Measurements from ENCODE around the gene NMB. TPM values are rescaled to one million over a fixed set of nuclear protein-coding genes. Genes with fewer than 3 reads are reported as not detected.

The NMB gene
- total and polyA plus RNA-seq, 2 donors from 2014 or later: 11.8 to 19.7 TPM

DNA sequence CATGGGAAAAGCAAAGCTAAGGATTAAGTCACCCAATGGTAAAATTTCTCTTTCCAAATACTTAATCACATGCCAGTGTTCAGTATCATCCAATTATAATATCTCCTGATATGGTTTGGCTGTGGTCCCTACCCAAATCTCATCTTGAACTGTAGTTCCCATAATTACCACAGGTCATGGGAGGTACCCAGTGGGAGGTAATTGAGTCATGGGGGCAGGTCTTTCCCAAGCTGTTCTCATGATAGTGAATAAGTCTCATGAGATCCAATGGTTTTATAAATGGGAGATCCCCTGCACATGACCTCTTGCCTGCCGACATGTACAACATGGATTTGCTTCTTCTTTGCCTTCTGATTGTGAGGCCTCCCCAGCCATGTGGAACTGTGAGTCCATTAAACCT is 26.1 kb upstream of the NMB start:
- intact Hi-C loops (cut with DNase I): no loop called here
- TF ChIP-seq, protein P1, sequence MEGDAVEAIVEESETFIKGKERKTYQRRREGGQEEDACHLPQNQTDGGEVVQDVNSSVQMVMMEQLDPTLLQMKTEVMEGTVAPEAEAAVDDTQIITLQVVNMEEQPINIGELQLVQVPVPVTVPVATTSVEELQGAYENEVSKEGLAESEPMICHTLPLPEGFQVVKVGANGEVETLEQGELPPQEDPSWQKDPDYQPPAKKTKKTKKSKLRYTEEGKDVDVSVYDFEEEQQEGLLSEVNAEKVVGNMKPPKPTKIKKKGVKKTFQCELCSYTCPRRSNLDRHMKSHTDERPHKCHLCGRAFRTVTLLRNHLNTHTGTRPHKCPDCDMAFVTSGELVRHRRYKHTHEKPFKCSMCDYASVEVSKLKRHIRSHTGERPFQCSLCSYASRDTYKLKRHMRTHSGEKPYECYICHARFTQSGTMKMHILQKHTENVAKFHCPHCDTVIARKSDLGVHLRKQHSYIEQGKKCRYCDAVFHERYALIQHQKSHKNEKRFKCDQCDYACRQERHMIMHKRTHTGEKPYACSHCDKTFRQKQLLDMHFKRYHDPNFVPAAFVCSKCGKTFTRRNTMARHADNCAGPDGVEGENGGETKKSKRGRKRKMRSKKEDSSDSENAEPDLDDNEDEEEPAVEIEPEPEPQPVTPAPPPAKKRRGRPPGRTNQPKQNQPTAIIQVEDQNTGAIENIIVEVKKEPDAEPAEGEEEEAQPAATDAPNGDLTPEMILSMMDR (IDR thresholded peaks at IDR 0.05; ENCODE audit: borderline replicate concordance, extremely low read depth, insufficient read depth): no peak
- Histone ChIP-seq H3K36me3 (ENCODE audit: control insufficient read depth in 2 of 3, insufficient read depth in 3 of 3, low read length in 3 of 3) (peaks cover 0 to 6% (median 5%) of the 10 kb centered on the region in 3 donors), H3K4me3 (ENCODE audit: low read length in 3 of 3) (no peak overlapping the region), H3K9ac (ENCODE audit: low read length in 3 of 3) (no peak overlapping the region), H3K27ac (ENCODE audit: low read depth in 2 of 2, low read length in 2 of 2) (no peak overlapping the region), H3K9me3 (ENCODE audit: control insufficient read depth in 2 of 3, insufficient read depth in 1 of 3, low read length in 3 of 3) (no peaks in the 10 kb centered on the region), H3K27me3 (ENCODE audit: control insufficient read depth, insufficient read depth, low read length) (no peaks in the 10 kb centered on the region), H3K4me1 (ENCODE audit: control insufficient read depth in 2 of 3, insufficient read depth in 2 of 3, low read depth in 1 of 3, low read length in 3 of 3) (no peaks in the 10 kb centered on the region)
- FAIRE-seq: no peak
- DNase-seq: no peak

DNA sequence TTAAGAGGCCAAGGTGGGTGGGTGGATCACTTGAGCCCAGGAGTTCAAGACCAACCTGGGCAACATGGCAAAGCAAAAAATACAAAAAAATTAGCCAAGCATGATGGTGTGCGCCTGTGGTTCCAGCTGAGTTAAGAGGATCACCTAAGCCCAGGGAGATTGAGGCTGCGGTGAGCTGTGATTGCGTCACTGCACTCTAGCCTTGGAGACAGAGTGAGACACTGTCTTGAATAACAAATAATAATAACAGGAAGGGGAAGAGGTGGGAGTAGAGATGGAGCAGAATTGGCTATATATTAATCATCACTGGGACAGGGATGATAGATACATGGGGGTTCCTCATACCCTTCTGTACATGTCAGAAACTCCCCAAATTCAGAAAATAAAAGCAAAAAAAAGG is 23.8 kb upstream of the NMB start:
- H3K4me3 ChIP-seq (ENCODE audit: low read length in 3 of 3): no peak overlapping the region
- H3K36me3 ChIP-seq (ENCODE audit: control insufficient read depth in 2 of 3, insufficient read depth in 3 of 3, low read length in 3 of 3): peaks cover 0 to 7% (median 6%) of the 10 kb centered on the region in 3 donors
- H3K9ac ChIP-seq (ENCODE audit: low read length in 3 of 3): no peak overlapping the region
- no peaks in the 10 kb centered on the region for H3K9me3 ChIP-seq (ENCODE audit: control insufficient read depth in 2 of 3, insufficient read depth in 1 of 3, low read length in 3 of 3)
- H3K27ac ChIP-seq (ENCODE audit: low read depth in 2 of 2, low read length in 2 of 2): no peak overlapping the region
- no peak for DNase-seq
- TF ChIP-seq, protein P1 (IDR thresholded peaks at IDR 0.05; ENCODE audit: borderline replicate concordance, extremely low read depth, insufficient read depth): no peak
- intact Hi-C loops (cut with DNase I): no loop called here
- no peaks in the 10 kb centered on the region for H3K4me1 ChIP-seq (ENCODE audit: control insufficient read depth in 2 of 3, insufficient read depth in 2 of 3, low read depth in 1 of 3, low read length in 3 of 3)
- FAIRE-seq: no peak
- no peaks in the 10 kb centered on the region for H3K27me3 ChIP-seq (ENCODE audit: control insufficient read depth, insufficient read depth, low read length)

DNA sequence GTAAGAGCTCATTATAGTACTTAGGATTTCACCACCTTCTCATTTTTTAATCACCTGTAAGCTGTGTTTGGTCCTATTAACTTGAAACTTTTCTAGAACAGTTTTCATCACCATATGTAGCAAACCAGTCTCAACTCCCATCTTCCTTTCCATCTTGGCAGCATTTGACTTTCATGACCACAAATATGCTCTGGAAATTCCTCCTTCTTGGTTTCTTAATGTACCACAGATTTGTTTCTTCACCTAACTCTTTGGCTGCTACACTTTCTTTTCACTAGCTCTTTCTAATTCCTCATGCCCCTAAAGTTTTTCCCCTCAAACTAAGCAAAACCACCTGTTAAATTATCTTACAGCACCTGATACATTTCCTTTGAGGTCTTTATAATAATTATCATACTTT is 13.2 kb upstream of the NMB start:
- no peak overlapping the region for H3K27ac ChIP-seq (ENCODE audit: low read depth in 2 of 2, low read length in 2 of 2)
- FAIRE-seq: no peak

More for the DNA sequence above, 13.2 kb upstream of the NMB start:
- no peaks in the 10 kb centered on the region for H3K9me3 ChIP-seq (ENCODE audit: control insufficient read depth in 2 of 3, insufficient read depth in 1 of 3, low read length in 3 of 3)
- no peak overlapping the region for H3K4me3 ChIP-seq (ENCODE audit: low read length in 3 of 3)
- peaks cover 4 to 29% (median 11%) of the 10 kb centered on the region in 3 donors for H3K36me3 ChIP-seq (ENCODE audit: control insufficient read depth in 2 of 3, insufficient read depth in 3 of 3, low read length in 3 of 3)
- intact Hi-C loops (cut with DNase I): no loop called here
- DNase-seq: no peak
- TF ChIP-seq, protein P1 (IDR thresholded peaks at IDR 0.05; ENCODE audit: borderline replicate concordance, extremely low read depth, insufficient read depth): no peak
- no peaks in the 10 kb centered on the region for H3K27me3 ChIP-seq (ENCODE audit: control insufficient read depth, insufficient read depth, low read length)
- H3K9ac ChIP-seq (ENCODE audit: low read length in 3 of 3): no peak overlapping the region
- no peaks in the 10 kb centered on the region for H3K4me1 ChIP-seq (ENCODE audit: control insufficient read depth in 2 of 3, insufficient read depth in 2 of 3, low read depth in 1 of 3, low read length in 3 of 3)

Measured in kidney (tissue), 14 donors.